Spleen (tissue), 7 donors: Measurements from ENCODE around the gene S100A16.

Experiments
- POLR2A ChIP-seq, 3 donors: fragments of 450-650 bp; IDR thresholded peaks; one replicate each; pipeline ENCODE4 v1.5.1; 2017; ENCODE audit warnings: antibody characterized with exemption in 3 of 3, mild to moderate bottlenecking in 1 of 3
- POLR2AphosphoS5 ChIP-seq, 3 donors: sonication (generic); formaldehyde crosslinking; IDR thresholded peaks; one replicate each; pipeline ENCODE4 v1.5.1; 2017; ENCODE audit warnings: antibody characterized with exemption in 3 of 3
- TF ChIP-seq, protein P1 (sequence below), 11 experiments: fragments of 200-600 bp in 7 of 11; fragments of 450-650 bp in 4 of 11; sonication (generic) in 4 of 11; IDR thresholded peaks in 8 of 11; conservative IDR thresholded peaks in 3 of 11; 1 replicate in 7 of 11; 2 replicates in 4 of 11; pipeline versions ENCODE4 v1.4.0 to v1.8.0; 2016 to 2021; ENCODE audit warnings: antibody characterized with exemption in 11 of 11, inconsistent platforms in 4 of 11, mild to moderate bottlenecking in 1 of 11
- donor health status: DM: no; HTN: no; CAD: no; lungs with moderate emphysema.
- donor health status: DM: no; HTN: no; CAD: no.
- donor health status: DM: no; HTN: no; CAD: no.

DNA sequence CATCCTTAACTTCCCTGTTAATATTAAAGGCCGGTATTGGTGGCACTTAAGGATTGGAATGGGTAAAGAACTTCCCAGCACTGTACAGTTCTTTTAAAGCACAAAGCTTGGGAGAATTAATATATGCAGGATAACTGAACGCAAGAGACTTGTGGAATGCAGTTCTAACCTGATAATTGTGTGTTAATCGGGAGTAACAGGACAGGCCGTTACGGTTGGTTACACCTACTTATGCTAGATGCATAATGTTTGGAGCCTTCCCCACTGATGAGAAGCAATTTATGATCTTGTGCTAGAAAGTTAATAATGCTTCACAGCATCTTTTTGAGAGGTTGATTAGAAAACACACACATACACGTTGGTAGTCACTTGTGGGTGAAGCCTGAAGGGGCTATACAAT is 27.9 kb upstream of the S100A16 start:
- TF ChIP-seq POLR2A (IDR thresholded peaks at IDR 0.05) (no peak), POLR2AphosphoS5 (IDR thresholded peaks at IDR 0.05) (no peak)
- TF ChIP-seq, protein P1, sequence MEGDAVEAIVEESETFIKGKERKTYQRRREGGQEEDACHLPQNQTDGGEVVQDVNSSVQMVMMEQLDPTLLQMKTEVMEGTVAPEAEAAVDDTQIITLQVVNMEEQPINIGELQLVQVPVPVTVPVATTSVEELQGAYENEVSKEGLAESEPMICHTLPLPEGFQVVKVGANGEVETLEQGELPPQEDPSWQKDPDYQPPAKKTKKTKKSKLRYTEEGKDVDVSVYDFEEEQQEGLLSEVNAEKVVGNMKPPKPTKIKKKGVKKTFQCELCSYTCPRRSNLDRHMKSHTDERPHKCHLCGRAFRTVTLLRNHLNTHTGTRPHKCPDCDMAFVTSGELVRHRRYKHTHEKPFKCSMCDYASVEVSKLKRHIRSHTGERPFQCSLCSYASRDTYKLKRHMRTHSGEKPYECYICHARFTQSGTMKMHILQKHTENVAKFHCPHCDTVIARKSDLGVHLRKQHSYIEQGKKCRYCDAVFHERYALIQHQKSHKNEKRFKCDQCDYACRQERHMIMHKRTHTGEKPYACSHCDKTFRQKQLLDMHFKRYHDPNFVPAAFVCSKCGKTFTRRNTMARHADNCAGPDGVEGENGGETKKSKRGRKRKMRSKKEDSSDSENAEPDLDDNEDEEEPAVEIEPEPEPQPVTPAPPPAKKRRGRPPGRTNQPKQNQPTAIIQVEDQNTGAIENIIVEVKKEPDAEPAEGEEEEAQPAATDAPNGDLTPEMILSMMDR (IDR thresholded peaks at IDR 0.05 in 8 of 11, conservative IDR thresholded peaks at IDR 0.05 in 3 of 11): no peak
